ENCODE measurements around the gene TMCO4. TPM values are rescaled to one million over a fixed set of nuclear protein-coding genes. Genes with fewer than 3 reads are reported as not detected.

Gene TMCO4
- total RNA-seq, 1 experiment from 2014 or later: 13.5 TPM

DNA sequence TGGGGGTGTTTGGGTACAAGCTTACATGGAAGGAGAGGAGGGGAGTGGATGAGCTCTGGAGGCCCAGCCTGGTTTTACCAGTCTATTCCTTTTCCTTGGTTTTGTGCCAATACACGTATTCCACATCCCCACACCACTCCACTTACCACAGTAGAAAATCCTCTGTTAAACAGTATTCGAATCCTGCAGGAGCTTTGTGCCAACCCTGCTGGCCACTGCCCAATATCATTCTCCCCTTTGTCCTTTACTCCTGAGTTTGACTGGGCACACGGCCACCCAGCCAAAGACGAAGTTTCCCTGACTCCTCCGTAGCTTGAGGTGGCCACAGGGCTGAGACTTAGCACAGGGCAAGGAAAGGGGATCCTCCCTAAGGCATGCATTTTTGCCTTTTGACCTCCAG lies 61.6 kb downstream of the TMCO4 start:
- Mint-ChIP-seq H3K36me3 (ENCODE audit: insufficient read depth, unreplicated experiment) (peaks cover 7% of the 10 kb centered on the region), H3K27me3 (ENCODE audit: unreplicated experiment) (no peaks in the 10 kb centered on the region), H3K27ac (ENCODE audit: unreplicated experiment) (no peak overlapping the region), H3K4me1 (ENCODE audit: low read depth, unreplicated experiment) (peaks cover 23% of the 10 kb centered on the region), H3K4me3 (ENCODE audit: low read depth, unreplicated experiment) (no peak overlapping the region), H3K9me3 (ENCODE audit: low read depth, unreplicated experiment) (no peaks in the 10 kb centered on the region)
- intact Hi-C loops (cut with micrococcal nuclease; ENCODE audit: unreplicated experiment): no loop called here
- CTCF ChIA-PET: no interaction called here
- TF ChIP-seq CTCF (IDR thresholded peaks at IDR 0.05; ENCODE audit: unreplicated experiment): no peak
- BruUV-seq (replicated peaks): no TSS peak
- DNase-seq: no peak

DNA sequence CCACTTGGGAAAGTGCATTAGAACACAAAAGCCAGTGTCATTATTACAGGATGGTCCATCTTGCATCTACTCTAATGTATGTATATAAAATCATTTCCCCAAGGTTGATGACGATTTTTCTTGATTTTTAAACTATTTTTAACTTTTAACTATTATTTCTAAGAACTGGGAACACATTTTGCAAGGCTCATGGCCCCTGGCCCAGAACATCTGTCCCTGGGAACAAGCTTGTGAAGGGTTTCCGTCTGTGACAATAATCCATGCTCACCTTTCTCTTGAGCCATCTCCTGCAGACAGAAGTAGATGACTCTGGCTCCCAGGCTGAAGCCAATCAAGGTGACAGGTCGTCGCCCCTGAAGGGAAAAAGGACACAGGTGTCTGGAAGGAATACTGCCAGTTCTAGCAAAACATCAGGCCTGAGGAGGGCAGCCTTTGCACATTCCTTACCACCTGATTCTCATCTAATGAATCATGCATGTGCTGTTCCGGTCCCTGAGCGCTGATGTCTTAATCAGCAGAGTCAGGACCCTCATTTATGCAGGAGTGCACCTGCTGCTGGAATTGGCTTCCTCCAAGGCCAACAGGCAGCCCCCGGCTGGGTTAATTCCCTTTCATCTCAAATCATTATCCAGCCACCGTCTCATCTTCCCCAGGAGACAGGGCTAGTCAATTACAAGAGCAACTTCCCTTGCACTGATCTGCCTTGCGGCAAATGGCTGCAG lies 62.5 kb downstream of the TMCO4 start:
- Mint-ChIP-seq H3K36me3 (ENCODE audit: insufficient read depth, unreplicated experiment) (peaks cover 7% of the 10 kb centered on the region), H3K27me3 (ENCODE audit: unreplicated experiment) (no peaks in the 10 kb centered on the region), H3K4me3 (ENCODE audit: low read depth, unreplicated experiment) (no peak overlapping the region), H3K9me3 (ENCODE audit: low read depth, unreplicated experiment) (no peaks in the 10 kb centered on the region), H3K4me1 (ENCODE audit: low read depth, unreplicated experiment) (peaks cover 23% of the 10 kb centered on the region), H3K27ac (ENCODE audit: unreplicated experiment) (no peak overlapping the region)
- BruUV-seq (replicated peaks): no TSS peak
- intact Hi-C loops (cut with micrococcal nuclease; ENCODE audit: unreplicated experiment): no loop called here
- DNase-seq: peak; percentile 44
- TF ChIP-seq CTCF (IDR thresholded peaks at IDR 0.05; ENCODE audit: unreplicated experiment): no peak
- CTCF ChIA-PET: no interaction called here

DNA sequence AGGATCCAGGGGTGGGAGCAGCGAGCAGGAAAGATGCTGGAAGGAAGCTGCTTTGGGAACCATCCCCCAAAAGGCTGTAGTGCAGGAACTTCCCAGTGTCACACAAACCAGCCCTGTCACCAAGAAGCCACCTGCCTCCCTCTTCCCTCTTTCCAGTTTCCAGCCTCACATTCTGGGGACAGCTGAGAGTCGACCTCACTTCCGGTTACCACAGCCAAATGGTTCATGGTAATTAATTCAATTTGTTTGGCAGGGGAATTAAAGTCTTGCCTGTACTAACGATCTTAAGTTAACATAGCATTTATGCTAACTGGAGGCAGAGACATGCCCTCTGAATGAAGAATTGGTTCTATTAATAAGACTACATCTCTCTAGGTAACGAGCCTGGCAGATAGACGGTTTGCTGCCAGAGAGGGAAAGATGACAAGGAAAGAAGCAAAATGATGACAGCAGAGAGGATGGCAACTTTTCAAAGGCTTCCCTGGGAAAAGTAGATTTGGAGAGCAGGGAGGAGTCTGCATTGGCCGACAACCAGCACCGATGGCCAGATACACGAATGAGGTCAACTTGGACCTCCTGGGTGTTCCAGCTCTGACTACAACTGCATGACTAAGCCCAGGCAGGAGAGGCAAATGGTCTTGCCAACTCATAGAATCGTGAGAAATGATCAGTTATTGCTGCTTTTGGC lies 64.1 kb downstream of the TMCO4 start:
- no peak overlapping the region for H3K27ac Mint-ChIP-seq (ENCODE audit: unreplicated experiment)
- intact Hi-C loops (cut with micrococcal nuclease; ENCODE audit: unreplicated experiment): no loop called here
- TF ChIP-seq CTCF (IDR thresholded peaks at IDR 0.05; ENCODE audit: unreplicated experiment): no peak
- H3K36me3 Mint-ChIP-seq (ENCODE audit: insufficient read depth, unreplicated experiment): peaks cover 4% of the 10 kb centered on the region
- H3K4me3 Mint-ChIP-seq (ENCODE audit: low read depth, unreplicated experiment): no peak overlapping the region
- DNase-seq: no peak
- no peaks in the 10 kb centered on the region for H3K27me3 Mint-ChIP-seq (ENCODE audit: unreplicated experiment)
- CTCF ChIA-PET: no interaction called here
- BruUV-seq (replicated peaks): no TSS peak
- H3K4me1 Mint-ChIP-seq (ENCODE audit: low read depth, unreplicated experiment): peaks cover 23% of the 10 kb centered on the region
- H3K9me3 Mint-ChIP-seq (ENCODE audit: low read depth, unreplicated experiment): no peaks in the 10 kb centered on the region

- BruUV-seq (replicated peaks): no TSS peak
- CTCF ChIA-PET: no interaction called here
- no peak overlapping the region for H3K27ac Mint-ChIP-seq (ENCODE audit: unreplicated experiment)
- peaks cover 4% of the 10 kb centered on the region for H3K36me3 Mint-ChIP-seq (ENCODE audit: insufficient read depth, unreplicated experiment)
- no peaks in the 10 kb centered on the region for H3K27me3 Mint-ChIP-seq (ENCODE audit: unreplicated experiment)
- intact Hi-C loops (cut with micrococcal nuclease; ENCODE audit: unreplicated experiment): no loop called here
- no peak for DNase-seq
- H3K4me3 Mint-ChIP-seq (ENCODE audit: low read depth, unreplicated experiment): no peak overlapping the region
- no peak for TF ChIP-seq CTCF (IDR thresholded peaks at IDR 0.05; ENCODE audit: unreplicated experiment)
- no peaks in the 10 kb centered on the region for H3K9me3 Mint-ChIP-seq (ENCODE audit: low read depth, unreplicated experiment)
- H3K4me1 Mint-ChIP-seq (ENCODE audit: low read depth, unreplicated experiment): peaks cover 14% of the 10 kb centered on the region
These were observed 65.2 kb downstream of the TMCO4 start for GRCh38 chr1:19734472-19734999.
